DMS153 (cell line): ENCODE results near the gene CAPN13.

Source experiments
- DNase-seq: peaks from one replicate; lab custom pipeline; 2025; lab: John Stamatoyannopoulos, UW

CAPN13 gene

DNA sequence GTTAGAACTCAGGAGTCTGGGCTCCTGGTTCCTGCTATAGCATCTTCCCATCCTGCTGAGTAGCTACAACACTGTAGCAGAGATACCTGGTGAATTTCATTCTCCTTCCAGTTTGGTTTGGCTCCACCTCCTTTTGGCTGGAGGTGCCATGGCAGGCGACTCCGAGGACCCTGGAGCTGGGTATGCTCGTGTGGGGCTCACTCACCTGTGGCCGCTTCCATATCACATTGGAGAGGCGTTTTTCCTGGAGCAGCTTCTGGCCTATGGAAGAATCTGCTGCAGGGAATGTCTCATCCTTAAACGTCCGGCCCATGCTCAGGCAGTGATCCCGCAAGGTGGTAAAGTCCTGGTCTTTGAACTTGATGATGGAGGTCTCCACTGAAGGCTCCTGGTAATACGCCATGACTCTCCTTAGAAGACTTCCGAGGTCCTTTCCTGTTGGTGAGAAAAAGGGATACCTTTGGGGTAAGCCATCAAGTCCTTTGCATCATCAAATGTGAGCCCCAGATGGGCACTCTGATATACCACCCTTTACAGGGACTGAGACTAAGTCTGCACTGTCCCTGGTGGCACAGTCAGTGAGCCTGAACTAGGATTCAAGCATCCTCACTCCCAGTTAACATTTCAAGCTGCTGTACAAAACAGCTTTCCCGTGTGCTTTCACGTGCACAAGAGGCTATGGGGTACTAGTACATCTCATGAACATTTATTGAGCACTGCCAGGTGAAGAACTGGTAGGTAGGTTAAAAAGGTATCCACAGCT is 20.1 kb downstream of the CAPN13 start:
- no peak for DNase-seq

DNA sequence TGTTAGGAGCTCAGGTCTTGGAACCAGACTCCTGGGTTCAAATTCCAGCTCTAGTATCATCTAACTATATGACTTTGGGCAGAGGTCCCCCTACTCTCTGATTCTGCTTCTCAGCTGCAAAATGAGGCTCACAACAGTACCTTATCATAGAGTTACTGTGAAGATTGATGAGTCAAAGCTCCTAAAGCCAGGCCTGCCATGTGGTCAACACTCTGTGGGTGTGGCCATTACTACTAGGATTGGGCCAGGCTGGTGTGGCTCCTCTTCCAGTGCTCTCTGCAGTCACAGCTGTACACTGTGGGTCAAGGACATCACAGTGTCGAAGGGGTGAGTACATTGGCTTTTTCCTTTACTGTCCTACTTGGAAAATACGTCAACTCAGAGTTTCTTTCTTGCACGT is 22.6 kb downstream of the CAPN13 start:
- no peak for DNase-seq

- DNase-seq = no peak
Measured at GRCh38 chr2:30781961-30782533, 25.2 kb downstream of the CAPN13 start.

- DNase-seq = no peak
Measured at GRCh38 chr2:30781451-30781850, 25.8 kb downstream of the CAPN13 start.

DNA sequence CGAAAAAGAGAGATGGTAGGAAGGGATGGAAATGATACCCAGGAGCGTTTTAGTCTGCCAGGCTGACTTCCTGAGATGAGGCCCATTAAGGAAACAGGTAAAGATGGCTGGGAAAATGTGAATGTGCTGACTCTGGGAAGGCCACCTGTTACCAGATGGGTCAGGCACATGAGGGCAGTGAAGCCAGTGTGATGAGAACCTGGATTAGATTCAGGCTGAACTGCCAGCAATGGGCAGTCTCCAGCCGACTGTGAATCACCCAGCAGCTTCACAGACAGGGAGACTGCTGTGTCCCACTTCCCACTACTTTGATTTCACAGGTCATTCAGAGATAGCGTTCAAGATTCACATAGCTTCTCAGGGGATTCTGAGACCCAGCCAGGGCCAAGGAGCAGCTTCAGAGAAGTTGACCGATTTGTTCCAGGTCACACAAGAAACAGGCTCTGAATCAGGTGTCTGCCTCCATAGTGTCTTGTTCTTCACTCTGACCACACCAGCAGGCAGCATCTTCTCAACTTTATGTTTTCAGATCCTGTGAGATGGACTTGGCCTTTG is 26.4 kb downstream of the CAPN13 start:
- DNase-seq = no peak

- no peak for DNase-seq
Measured at GRCh38 chr2:30778611-30779010, 28.6 kb downstream of the CAPN13 start.

DNA sequence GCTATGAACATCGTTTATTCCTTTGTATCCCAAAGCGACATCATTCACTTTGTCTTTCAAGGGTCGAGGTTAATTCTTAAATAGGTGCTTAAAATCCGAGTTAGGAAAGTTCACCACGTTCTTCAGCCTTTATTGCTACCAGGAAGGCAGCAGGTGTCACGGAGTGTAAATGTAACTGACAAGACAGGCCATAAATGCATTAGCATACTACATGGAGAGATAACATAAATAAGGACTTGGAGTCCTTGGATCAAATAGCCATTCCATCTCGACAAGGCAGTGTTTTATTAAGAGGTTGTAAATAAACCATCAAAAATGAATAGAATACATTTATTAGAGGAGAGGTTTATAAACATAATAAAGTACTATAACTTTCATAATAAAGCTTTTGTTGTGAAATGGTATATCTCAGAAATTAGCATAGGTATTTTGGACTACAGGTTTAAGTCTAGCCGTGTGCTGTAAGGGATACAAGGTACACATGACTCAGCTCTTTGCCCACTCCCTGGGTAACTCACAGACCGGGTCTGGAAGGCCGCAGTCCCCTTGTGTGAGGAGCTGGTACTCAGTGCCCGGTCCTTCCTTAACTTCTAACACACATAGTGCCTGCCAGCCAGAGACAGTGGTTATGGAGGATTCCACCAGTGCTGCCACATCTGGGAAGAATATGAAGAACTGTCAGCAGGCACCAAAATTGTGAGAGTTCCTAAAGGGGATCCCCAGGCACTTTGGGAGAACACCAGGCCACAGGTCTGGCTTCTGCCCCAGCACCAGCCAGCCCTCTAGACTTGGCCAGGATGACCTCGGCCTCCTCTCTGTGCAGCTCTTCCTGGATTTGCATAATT is 29.4 kb downstream of the CAPN13 start:
- no peak for DNase-seq

- DNase-seq = no peak
Measured at GRCh38 chr2:30776831-30777635, 30.2 kb downstream of the CAPN13 start.

DNA sequence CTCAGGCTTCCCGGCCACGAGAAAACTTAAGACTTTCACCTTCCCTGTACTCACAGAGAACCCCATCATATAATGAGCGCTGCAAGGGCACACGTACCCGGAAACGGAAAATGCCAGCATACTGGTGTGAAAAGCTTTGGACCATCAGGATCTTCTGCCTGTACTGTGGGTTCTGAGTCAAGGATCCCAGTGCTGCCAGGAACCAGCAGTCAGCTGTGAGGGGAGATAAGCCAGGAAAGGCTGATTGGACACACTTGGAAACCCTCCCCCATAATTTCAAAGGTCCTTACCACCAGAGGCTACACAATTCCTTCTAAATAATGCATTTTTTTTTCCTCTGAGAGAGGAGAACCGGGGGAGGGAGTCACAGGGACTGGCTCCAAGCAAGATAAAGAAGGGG is 31.4 kb downstream of the CAPN13 start:
- DNase-seq = no peak

DNA sequence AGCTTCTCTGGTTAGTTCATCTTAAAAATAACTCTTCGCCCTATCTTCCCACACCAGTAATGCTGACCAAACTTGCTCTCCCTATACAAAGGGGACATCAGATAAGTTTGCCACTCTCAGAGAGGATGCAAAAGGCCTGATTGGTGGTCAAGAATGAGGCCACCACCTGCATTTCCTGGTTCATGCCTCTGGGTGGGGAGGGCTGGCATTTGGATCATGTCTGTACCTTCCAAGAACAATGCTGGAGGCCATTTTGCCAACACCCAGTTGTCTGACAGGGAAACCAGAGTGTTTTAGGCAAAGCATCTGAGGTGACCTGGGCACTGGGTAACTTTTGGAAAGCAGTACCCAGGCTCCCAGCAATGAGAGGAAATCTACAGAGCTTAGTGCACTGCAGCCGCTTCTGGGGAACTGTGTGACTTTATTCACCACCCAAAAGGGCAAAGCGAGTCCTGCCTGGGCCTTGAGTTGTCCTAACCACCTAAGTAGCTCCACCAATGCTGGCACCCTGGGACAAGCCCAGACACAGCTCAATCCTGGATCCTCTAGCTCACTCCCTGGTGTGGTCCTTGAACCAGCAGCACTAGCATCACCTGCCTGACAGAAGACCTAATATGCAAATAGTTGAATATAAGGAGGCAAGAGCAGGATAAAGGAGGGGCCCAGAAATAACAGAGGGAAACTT is 35.1 kb downstream of the CAPN13 start:
- DNase-seq = no peak

- DNase-seq = no peak
Measured at GRCh38 chr2:30770816-30771576, 36.2 kb downstream of the CAPN13 start.

GRCh38 chr2:30769891-30770462 is 37.3 kb downstream of the CAPN13 start:
- no peak for DNase-seq

DNA sequence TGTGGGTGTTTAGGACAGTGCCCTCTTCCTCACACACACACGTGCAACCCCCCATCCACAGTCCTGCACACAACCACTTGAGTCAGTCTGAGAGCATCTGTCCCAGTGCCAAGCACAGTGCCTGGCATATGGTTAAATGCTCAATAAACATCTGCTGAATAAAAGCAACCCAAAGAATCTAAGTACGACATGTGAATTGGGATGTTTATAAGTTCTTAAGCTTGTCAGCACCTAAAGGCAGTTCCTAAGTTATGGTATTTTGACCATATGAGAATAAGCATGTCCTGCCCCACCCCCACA is 37.8 kb downstream of the CAPN13 start:
- DNase-seq = no peak

- no peak for DNase-seq
Measured at GRCh38 chr2:30768708-30769480, 38.4 kb downstream of the CAPN13 start.

DNA sequence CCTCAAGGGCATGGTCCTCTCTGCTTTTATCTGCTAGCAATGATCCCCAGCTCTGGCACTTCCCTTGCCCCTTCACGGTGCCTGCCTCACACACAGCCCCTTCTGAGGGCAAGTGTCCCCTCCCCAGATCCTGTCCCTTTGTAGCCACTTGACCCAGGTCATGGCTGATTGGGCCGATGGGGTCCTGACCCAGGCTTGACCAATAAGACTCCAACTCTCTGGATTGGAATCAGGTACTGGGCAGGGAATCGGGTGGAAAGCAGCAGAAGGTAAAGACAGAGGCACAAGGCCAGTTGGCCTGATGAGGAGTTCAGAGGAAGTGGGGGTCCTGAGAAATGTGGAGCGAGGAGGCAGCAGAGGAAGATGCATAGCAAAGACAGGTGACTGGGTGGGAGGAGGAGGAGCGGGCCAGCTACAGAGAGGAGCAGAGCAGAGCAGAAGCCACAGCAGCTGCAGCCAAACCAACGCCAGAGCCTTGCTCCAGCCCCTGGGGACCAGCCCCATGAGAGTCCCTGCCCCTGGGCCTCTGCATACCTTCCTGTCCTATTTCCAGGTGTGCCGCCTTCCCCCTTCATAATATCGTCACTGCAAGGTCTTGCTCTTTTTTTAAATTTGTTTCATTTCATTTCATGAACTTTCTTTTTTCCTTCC is 39.1 kb downstream of the CAPN13 start:
- no peak for DNase-seq

GRCh38 chr2:30766666-30767065 is 40.6 kb downstream of the CAPN13 start:
- DNase-seq = no peak

GRCh38 chr2:30765876-30766470 is 41.3 kb downstream of the CAPN13 start:
- DNase-seq = no peak

GRCh38 chr2:30765191-30765590 is 42.1 kb downstream of the CAPN13 start:
- no peak for DNase-seq
